Hepatocyte (in vitro differentiated cells): ENCODE results near the gene DMXL1. TPM values are rescaled to one million over a fixed set of nuclear protein-coding genes. Genes with fewer than 3 reads are reported as not detected.

Experiments used
- DNase-seq: peaks from one replicate; pipeline ENCODE4 v3.0.0-alpha.2; 2016; ENCODE audit warnings: low spot score
- H2AFZ ChIP-seq: fragments of 200-600 bp; sonication (generic); 2 replicates; pipeline ENCODE4 v1.6.0; 2016; ENCODE audit warnings: antibody characterized with exemption, mild to moderate bottlenecking
- H3K27ac ChIP-seq: fragments of 200-600 bp; sonication (generic); 2 replicates; pipeline ENCODE4 v1.5.1; 2016; ENCODE audit warnings: mild to moderate bottlenecking
- H3K27me3 ChIP-seq: fragments of 200-600 bp; sonication (generic); 2 replicates; pipeline ENCODE4 v1.6.1; 2016
- H3K36me3 ChIP-seq: fragments of 200-600 bp; sonication (generic); replicated peaks from 2 replicates; pipeline ENCODE4 v1.5.1; 2016; ENCODE audit warnings: low read depth; ENCODE audit not compliant: insufficient read depth
- H3K4me1 ChIP-seq: fragments of 200-600 bp; sonication (generic); 2 replicates; pipeline ENCODE4 v1.5.1; 2016; ENCODE audit warnings: mild to moderate bottlenecking, moderate library complexity; ENCODE audit not compliant: insufficient read depth
- H3K4me2 ChIP-seq: fragments of 200-600 bp; sonication (generic); 2 replicates; pipeline ENCODE4 v1.6.0; 2016
- H3K4me3 ChIP-seq: fragments of 200-600 bp; sonication (generic); 2 replicates; pipeline ENCODE4 v1.5.1; 2016; ENCODE audit warnings: mild to moderate bottlenecking
- H3K79me2 ChIP-seq: fragments of 200-600 bp; sonication (generic); 2 replicates; pipeline ENCODE4 v1.6.0; 2017; ENCODE audit warnings: mild to moderate bottlenecking
- H3K9me2 ChIP-seq: fragments of 200-600 bp; sonication (generic); replicated peaks from 2 replicates; pipeline ENCODE4 v1.6.0; 2017; ENCODE audit warnings: mild to moderate bottlenecking; ENCODE audit not compliant: insufficient read depth
- H3K9me3 ChIP-seq: fragments of 200-600 bp; sonication (generic); 2 replicates; pipeline ENCODE4 v1.5.1; 2016; ENCODE audit warnings: low read depth, mild to moderate bottlenecking
- H4K20me1 ChIP-seq: fragments of 200-600 bp; sonication (generic); 2 replicates; pipeline ENCODE4 v1.6.0; 2016; ENCODE audit warnings: mild to moderate bottlenecking; ENCODE audit not compliant: insufficient read depth, poor library complexity, severe bottlenecking
- CTCF ChIP-seq: fragments of 200-600 bp; sonication (generic); IDR thresholded peaks from 2 replicates; pipeline ENCODE4 v1.5.1; 2016; ENCODE audit warnings: antibody characterized with exemption, mild to moderate bottlenecking; ENCODE audit not compliant: poor library complexity
- EZH2 ChIP-seq: fragments of 200-600 bp; sonication (generic); IDR thresholded peaks from 2 replicates; pipeline ENCODE4 v1.6.1; 2016; ENCODE audit warnings: antibody characterized with exemption, mild to moderate bottlenecking, borderline replicate concordance
- EZH2phosphoT487 ChIP-seq: fragments of 200-600 bp; sonication (generic); IDR thresholded peaks from one replicate; pipeline ENCODE4 v1.6.1; 2018; ENCODE audit warnings: antibody characterized with exemption, mild to moderate bottlenecking, low read depth, moderate library complexity; ENCODE audit not compliant: unreplicated experiment, severe bottlenecking
- WGBS: methylation state at CpG from one replicate; pipeline ENCODE4 v1.1.6; 2016; ENCODE audit warnings: low lambda C conversion rate; ENCODE audit errors: missing lambda C conversion rate; 5-methylcytosine and 5-hydroxymethylcytosine counted together
- polyA plus RNA-seq: library from polyadenylated mRNA; unstranded; fragments of >200 nt; fragmentation: Nextera tagmentation; extraction: Ambion mirVana; gene quantifications from 2 replicates; pipeline ENCODE4 v1.2.1, GENCODE V29; 2016
- total RNA-seq: library from RNA; depleted of rRNA; stranded (reverse); fragments of >200 nt; gene quantifications from 2 replicates; pipeline ENCODE4 v1.2.3, GENCODE V29; 2014

DMXL1 gene
- total and polyA plus RNA-seq, 2 experiments from 2014 or later = 13.3 to 46.1 TPM

GRCh38 chr5:119263639-119264038 is 192.8 kb downstream of the DMXL1 start:
- H3K4me2 ChIP-seq = no peak overlapping the region
- 92% methylated on average over 2 of the region's 2 CpGs for WGBS
- H3K9me2 ChIP-seq = no peaks in the 10 kb centered on the region
- no peaks in the 10 kb centered on the region for H3K79me2 ChIP-seq
- H4K20me1 ChIP-seq = no peaks in the 10 kb centered on the region
- no peaks in the 10 kb centered on the region for H3K27me3 ChIP-seq
- no peak overlapping the region for H3K27ac ChIP-seq
- H3K4me3 ChIP-seq = no peak overlapping the region
- no peak for DNase-seq
- no peaks in the 10 kb centered on the region for H3K4me1 ChIP-seq
- no peak overlapping the region for H2AFZ ChIP-seq
- TF ChIP-seq EZH2phosphoT487 (no peak), EZH2 (no peak), CTCF (no peak)
- no peaks in the 10 kb centered on the region for H3K36me3 ChIP-seq
- H3K9me3 ChIP-seq = no peaks in the 10 kb centered on the region

GRCh38 chr5:119264186-119264585 is 193.3 kb downstream of the DMXL1 start:
- no peak overlapping the region for H2AFZ ChIP-seq
- 0% methylated on average over 1 of the region's 1 CpG for whole genome bisulfite sequencing

GRCh38 chr5:119267958-119268386 is 197.1 kb downstream of the DMXL1 start:
- no peak for TF ChIP-seq EZH2phosphoT487
- no peak for TF ChIP-seq CTCF
- TF ChIP-seq EZH2 = no peak
- Histone ChIP-seq H3K9me2 (no peaks in the 10 kb centered on the region), H2AFZ (peak overlapping the region; percentile 92), H3K27me3 (no peaks in the 10 kb centered on the region), H4K20me1 (no peaks in the 10 kb centered on the region), H3K36me3 (no peaks in the 10 kb centered on the region), H3K27ac (peak overlapping the region; percentile 93), H3K79me2 (peaks cover 22% of the 10 kb centered on the region), H3K4me1 (peaks cover 6% of the 10 kb centered on the region), H3K4me3 (peak overlapping the region; percentile 75), H3K9me3 (no peaks in the 10 kb centered on the region), H3K4me2 (peak overlapping the region; percentile 82)
- 14% methylated on average over 18 of the region's 18 CpGs for WGBS
- peak; percentile 95 for DNase-seq

More at GRCh38 chr5:119264186-119264585, 193.3 kb downstream of the DMXL1 start:
- no peak for DNase-seq
- Histone ChIP-seq H3K36me3 (no peaks in the 10 kb centered on the region), H3K4me2 (no peak overlapping the region), H3K4me1 (no peaks in the 10 kb centered on the region), H3K9me2 (no peaks in the 10 kb centered on the region), H3K4me3 (no peak overlapping the region), H3K27ac (no peak overlapping the region), H3K9me3 (no peaks in the 10 kb centered on the region), H3K27me3 (no peaks in the 10 kb centered on the region), H3K79me2 (no peaks in the 10 kb centered on the region), H4K20me1 (no peaks in the 10 kb centered on the region)
- TF ChIP-seq CTCF = no peak
- no peak for TF ChIP-seq EZH2
- TF ChIP-seq EZH2phosphoT487 = no peak
